ENCODE measurements around the gene NUTM2A. TPM values are rescaled to one million over a fixed set of nuclear protein-coding genes. Genes with fewer than 3 reads are reported as not detected.
"Not testable (repeated sequence)": the region's sequence is repeated elsewhere in the genome, so short reads cannot be mapped to it uniquely, and the experiment has no call there.

The NUTM2A gene
- under 1 TPM; 0.57 to 0.70 (median 0.61) TPM for total RNA-seq

- intact Hi-C loops (cut with DNase I); H3K36me3 ChIP-seq; H3K27me3 ChIP-seq; H3K4me1 ChIP-seq; H3K4me3 ChIP-seq; H3K9me3 ChIP-seq; H3K27ac ChIP-seq; DNase-seq: not testable (repeated sequence)
- no CpG with 5 or more reads among the region's 3 CpGs for WGBS, 2 donors
Observed at GRCh38 chr10:87225148-87225547, at the start of gene NUTM2A. NUTM2A (plus strand) TSS chr10:87225448; CDS start chr10:87225831, 383 bp downstream.

DNA sequence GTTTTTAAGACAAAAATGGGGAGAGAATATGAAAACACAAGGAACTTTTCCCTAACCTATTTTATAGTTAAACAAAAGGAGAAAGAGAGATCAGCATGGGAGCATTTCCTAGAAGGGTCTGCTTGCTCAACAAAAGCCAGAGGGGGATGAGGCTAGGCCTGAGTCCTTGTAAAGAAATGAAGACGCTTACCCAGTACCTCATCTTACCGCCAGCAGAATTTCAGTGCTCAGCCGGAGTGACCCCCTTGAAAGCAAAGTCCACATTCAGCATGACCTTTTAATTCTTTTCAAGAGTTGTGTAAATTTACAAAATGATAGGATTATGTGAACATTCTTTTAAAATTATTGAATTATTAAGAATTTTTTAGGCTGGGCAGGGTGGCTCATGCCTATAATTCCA is 47.7 kb upstream of the NUTM2A start:
- H3K4me1 ChIP-seq; H3K4me3 ChIP-seq; DNase-seq; H3K27me3 ChIP-seq; H3K27ac ChIP-seq; intact Hi-C loops (cut with DNase I); H3K9me3 ChIP-seq: not testable (repeated sequence)
- H3K36me3 ChIP-seq, result peaks cover 0 to 45% (median 0%) of the 10 kb centered on the region in 3 donors
- WGBS, 2 donors, result no CpG with 5 or more reads among the region's 3 CpGs

DNA sequence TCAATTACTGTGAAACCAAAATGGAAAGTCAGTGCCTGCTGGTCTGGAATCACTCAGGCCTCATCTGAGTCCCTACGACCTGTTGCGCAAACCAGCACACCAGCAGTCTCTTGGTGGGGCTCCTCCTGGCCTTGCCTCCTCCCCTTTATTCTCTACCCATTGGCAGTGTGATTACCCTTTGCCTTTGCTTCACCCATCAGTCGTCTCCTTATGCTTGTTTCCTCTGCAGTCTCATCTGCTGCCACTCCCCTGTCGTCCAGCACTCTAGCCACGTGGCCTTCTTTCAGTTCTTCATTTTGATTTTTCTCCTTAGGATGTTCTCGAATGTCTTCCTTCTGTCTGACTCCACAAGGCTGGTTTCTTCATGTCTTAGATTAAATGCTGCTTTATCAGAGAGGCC is 40.8 kb upstream of the NUTM2A start:
- H3K9me3 ChIP-seq; DNase-seq; H3K4me3 ChIP-seq; intact Hi-C loops (cut with DNase I); H3K27me3 ChIP-seq; H3K4me1 ChIP-seq; H3K27ac ChIP-seq: not testable (repeated sequence)
- H3K36me3 ChIP-seq, result peaks cover 0 to 71% (median 0%) of the 10 kb centered on the region in 3 donors
- WGBS, 2 donors, result 92 to 93% methylated on average over 6 of the region's 6 CpGs

DNA sequence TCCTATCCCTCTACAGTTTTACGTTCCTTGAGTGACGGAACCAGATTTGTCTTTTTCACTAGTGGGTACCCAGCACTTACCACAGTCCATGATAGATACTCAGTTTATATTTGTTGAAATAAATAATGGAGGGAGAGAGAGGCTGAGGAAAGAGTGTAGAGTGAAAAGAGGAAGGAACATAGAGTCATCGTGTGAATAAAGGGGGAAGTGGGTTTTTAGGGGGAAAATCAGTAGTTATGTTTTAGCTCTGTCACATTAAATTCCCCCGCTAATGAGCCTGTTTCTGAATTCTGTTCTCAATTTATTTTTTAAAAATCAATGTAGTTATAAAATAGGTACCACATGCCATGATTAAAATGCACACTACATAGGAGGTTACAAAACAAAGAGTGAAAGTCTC is 39.2 kb upstream of the NUTM2A start:
- peaks cover 0 to 68% (median 0%) of the 10 kb centered on the region in 3 donors for H3K36me3 ChIP-seq
- H3K27ac ChIP-seq; DNase-seq; intact Hi-C loops (cut with DNase I); H3K27me3 ChIP-seq; H3K4me1 ChIP-seq; H3K9me3 ChIP-seq; H3K4me3 ChIP-seq: not testable (repeated sequence)
- 69 to 86% methylated on average over 2 of the region's 4 CpGs for WGBS, 2 donors

DNA sequence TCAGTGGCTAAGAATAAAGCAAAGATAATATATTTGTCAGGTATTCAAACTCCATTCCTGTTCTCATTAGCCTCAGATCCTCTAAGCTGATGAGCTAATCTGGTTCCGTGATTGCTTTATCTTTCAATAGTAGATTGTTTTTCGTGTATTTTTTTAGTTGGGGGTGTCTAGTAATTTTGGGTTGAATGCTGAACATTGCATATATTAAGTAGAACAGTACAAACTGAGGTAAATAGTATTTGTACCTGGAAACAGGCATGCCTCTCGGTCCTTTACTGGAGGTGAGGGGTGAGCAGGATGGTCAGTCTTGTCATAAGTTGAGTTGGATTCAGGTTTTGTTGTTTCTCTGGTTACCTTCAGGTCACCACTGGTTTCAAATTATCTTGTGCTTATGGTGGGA is 37.7 kb upstream of the NUTM2A start:
- H3K4me1 ChIP-seq; H3K27ac ChIP-seq; H3K9me3 ChIP-seq; intact Hi-C loops (cut with DNase I); H3K27me3 ChIP-seq; DNase-seq; H3K4me3 ChIP-seq: not testable (repeated sequence)
- WGBS, 2 donors, result 77 to 90% methylated on average over 3 of the region's 3 CpGs
- H3K36me3 ChIP-seq, result peaks cover 0 to 69% (median 0%) of the 10 kb centered on the region in 3 donors

DNA sequence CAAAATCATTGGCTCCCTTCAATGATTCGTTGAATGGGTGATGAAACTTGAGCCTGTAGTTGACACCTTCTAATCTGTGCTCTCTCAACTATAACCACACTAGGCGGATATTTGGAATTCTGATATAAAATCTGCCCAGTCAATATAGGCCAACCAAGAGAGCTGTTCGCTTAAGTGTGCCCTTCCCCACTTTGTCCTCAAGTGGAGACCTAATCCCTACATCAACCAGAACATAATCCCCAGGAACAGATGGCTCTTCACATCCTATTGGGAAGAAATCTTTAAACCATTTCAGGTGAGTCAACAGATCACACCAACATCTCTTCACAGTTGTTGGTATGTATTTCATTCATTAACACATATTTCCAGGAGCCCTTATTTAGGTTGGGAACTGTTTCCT is 33.4 kb upstream of the NUTM2A start:
- DNase-seq; H3K4me1 ChIP-seq; H3K27ac ChIP-seq; H3K27me3 ChIP-seq; intact Hi-C loops (cut with DNase I); H3K9me3 ChIP-seq; H3K4me3 ChIP-seq: not testable (repeated sequence)
- H3K36me3 ChIP-seq, result peaks cover 0 to 52% (median 0%) of the 10 kb centered on the region in 3 donors
- WGBS, 2 donors, result 87 to 91% methylated on average over 3 of the region's 3 CpGs

- peaks cover 0 to 22% (median 5%) of the 10 kb centered on the region in 3 donors for H3K4me1 ChIP-seq
- H3K36me3 ChIP-seq; H3K9me3 ChIP-seq; H3K27me3 ChIP-seq; DNase-seq; intact Hi-C loops (cut with DNase I): not testable (repeated sequence)
- WGBS, 2 donors, result 18 to 33% methylated on average over 6 of the region's 6 CpGs
- H3K27ac ChIP-seq, result peak overlapping the region in 1 of 4 donors; percentile 25
- peak overlapping the region in 3 of 4 donors; percentile 18 to 50 (median 19) for H3K4me3 ChIP-seq
Observed at GRCh38 chr10:87200924-87201323, 24.3 kb upstream of the NUTM2A start.

DNA sequence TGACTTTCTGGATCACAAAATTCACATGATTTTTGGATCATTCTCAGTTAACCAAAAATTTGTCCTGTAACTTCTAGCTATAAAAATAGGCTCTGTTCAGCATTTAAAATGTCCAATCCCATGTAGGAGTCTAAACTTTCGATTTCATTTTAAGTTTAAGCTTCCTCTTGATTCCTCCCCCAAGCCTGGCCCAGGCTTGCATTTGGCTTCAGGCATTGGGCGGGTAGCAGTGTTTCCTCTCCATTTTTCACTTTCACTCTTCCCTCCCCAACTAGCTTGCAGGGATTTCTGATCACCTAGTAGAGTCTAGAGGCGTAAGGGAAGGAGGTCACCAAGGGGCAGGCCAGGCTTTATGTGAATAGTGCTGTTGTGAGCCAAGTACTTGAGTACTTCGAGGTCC is 20.4 kb upstream of the NUTM2A start:
- WGBS, 2 donors, result 0% methylated on average over 1 to 2 of the region's 4 CpGs
- Histone ChIP-seq H3K4me3 (peak overlapping the region in 1 of 4 donors; percentile 82), H3K4me1 (peaks cover 0 to 22% (median 5%) of the 10 kb centered on the region in 3 donors), H3K27ac (peak overlapping the region in 2 of 4 donors; percentile 83)
- intact Hi-C loops (cut with DNase I); H3K9me3 ChIP-seq; DNase-seq; H3K27me3 ChIP-seq; H3K36me3 ChIP-seq: not testable (repeated sequence)

- H3K27me3 ChIP-seq; H3K27ac ChIP-seq; H3K4me3 ChIP-seq; H3K36me3 ChIP-seq; H3K9me3 ChIP-seq; DNase-seq; intact Hi-C loops (cut with DNase I): not testable (repeated sequence)
- 60 to 75% methylated on average over 3 to 4 of the region's 4 CpGs for WGBS, 2 donors
- H3K4me1 ChIP-seq, result peaks cover 0 to 17% (median 5%) of the 10 kb centered on the region in 3 donors
Observed at GRCh38 chr10:87206922-87207321, 18.3 kb upstream of the NUTM2A start.

DNA sequence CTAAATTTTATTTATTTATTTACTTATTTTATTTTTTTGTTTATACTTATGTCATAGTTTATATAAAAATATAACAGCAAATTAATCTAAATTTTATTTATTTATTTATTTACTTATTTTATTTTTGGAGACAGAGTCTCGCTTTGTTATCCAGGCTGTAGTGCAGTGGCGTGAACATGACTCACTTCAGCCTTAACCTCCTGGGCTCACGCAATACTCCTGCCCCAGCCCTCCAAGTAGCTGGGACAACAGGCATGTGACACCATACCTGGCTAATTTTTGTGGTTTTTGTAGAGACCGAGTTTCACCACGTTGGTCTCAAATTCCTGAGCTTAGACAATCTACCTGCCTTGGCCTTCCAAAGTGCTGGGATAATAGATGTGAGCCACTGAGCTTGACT is 14.9 kb upstream of the NUTM2A start:
- H3K9me3 ChIP-seq; intact Hi-C loops (cut with DNase I); H3K4me1 ChIP-seq; H3K27me3 ChIP-seq; DNase-seq; H3K27ac ChIP-seq; H3K36me3 ChIP-seq; H3K4me3 ChIP-seq: not testable (repeated sequence)
- 88 to 89% methylated on average over 5 of the region's 5 CpGs for WGBS, 2 donors

- DNase-seq, result not testable (repeated sequence)
Observed at GRCh38 chr10:87211848-87212247, 13.4 kb upstream of the NUTM2A start.

GRCh38 chr10:87213150-87213765 is 12.0 kb upstream of the NUTM2A start:
- WGBS, 2 donors, result 100% methylated on average over 1 of the region's 8 CpGs; no CpG with 5 or more reads in 1 of the 2 donors

More at GRCh38 chr10:87211848-87212247, 13.4 kb upstream of the NUTM2A start:
- intact Hi-C loops (cut with DNase I); H3K9me3 ChIP-seq; H3K4me1 ChIP-seq; H3K27me3 ChIP-seq; H3K36me3 ChIP-seq; H3K4me3 ChIP-seq; H3K27ac ChIP-seq: not testable (repeated sequence)
- 42 to 54% methylated on average over 2 of the region's 2 CpGs for WGBS, 2 donors

GRCh38 chr10:87213806-87214205 is 11.4 kb upstream of the NUTM2A start:
- H3K4me3 ChIP-seq; H3K4me1 ChIP-seq; H3K27ac ChIP-seq; H3K9me3 ChIP-seq; H3K36me3 ChIP-seq; DNase-seq; H3K27me3 ChIP-seq; intact Hi-C loops (cut with DNase I): not testable (repeated sequence)
- 100% methylated on average over 8 of the region's 21 CpGs; no CpG with 5 or more reads in 1 of the 2 donors for WGBS, 2 donors

More at GRCh38 chr10:87213150-87213765, 12.0 kb upstream of the NUTM2A start:
- intact Hi-C loops (cut with DNase I); DNase-seq; H3K27me3 ChIP-seq; H3K36me3 ChIP-seq; H3K4me3 ChIP-seq; H3K4me1 ChIP-seq; H3K27ac ChIP-seq; H3K9me3 ChIP-seq: not testable (repeated sequence)

All from esophagus squamous epithelium (tissue), 5 donors.